GM12878 (cell line): Measurements from ENCODE around the gene POLK. TPM values are rescaled to one million over a fixed set of nuclear protein-coding genes. Genes with fewer than 3 reads are reported as not detected.
A peak's percentile ranks its signal among the peaks of the same experiment; 100 is the strongest.

Experiments
- ATAC-seq: fragments of 200-7000 bp; cut with Tn5 transposase; 3 replicates; pipeline ENCODE4 v1.9.1; 2020; ENCODE audit warnings: mild to moderate bottlenecking, moderate library complexity
- BruUV-seq: library from RNA; stranded (reverse); fragments of 400-500 nt; replicated peaks from 2 replicates; lab custom pipeline; 2021; lab: Mats Ljungman, UMichigan
- CTCF ChIA-PET: fragments of 300-600 bp; sonication (Branson Sonifier 250); formaldehyde crosslinking; extraction: SDS; loops from one replicate; lab custom pipeline; 2021; ENCODE audit warnings: inconsistent platforms; lab: Yijun Ruan, JAX
- POLR2A ChIA-PET: fragments of 350-600 bp; formaldehyde crosslinking; extraction: SDS; loops from one replicate; lab custom pipeline; 2021; ENCODE audit warnings: inconsistent platforms; lab: Charles Lee
- RAD21 ChIA-PET: fragments of 300-600 bp; sonication (Branson Sonifier 250); formaldehyde crosslinking; loops from one replicate; lab custom pipeline; 2023; ENCODE audit warnings: antibody characterized with exemption; ENCODE audit not compliant: unreplicated experiment; lab: Charles Lee
- SMC1A ChIA-PET: fragments of 300-600 bp; sonication (Branson Sonifier 250); formaldehyde crosslinking; loops from one replicate; lab custom pipeline; 2023; ENCODE audit not compliant: unreplicated experiment, uncharacterized antibody; lab: Charles Lee
- DNase-seq: peaks from one replicate; pipeline ENCODE4 v3.0.0-alpha.2; 2011; ENCODE audit warnings: low read depth, low spot score
- FAIRE-seq: peaks from 3 replicates; lab custom pipeline; 2011; peaks lifted over from hg19 to GRCh38; lab: Jason Lieb, UNC
- H2AFZ ChIP-seq: 2 replicates; pipeline ENCODE4 v1.6.0; 2011; ENCODE audit warnings: low read depth, low read length, control low read depth; ENCODE audit not compliant: control insufficient read depth
- H3K27ac ChIP-seq: 2 replicates; pipeline ENCODE4 v1.5.1; 2011; ENCODE audit warnings: control low read depth; ENCODE audit not compliant: control insufficient read depth, insufficient read depth
- H3K27me3 ChIP-seq, 2 experiments: replicated peaks in 1 of 2; 2 replicates each; pipeline versions ENCODE4 v1.6.0 to v1.6.1; 2011; ENCODE audit warnings: low read length in 1 of 2; ENCODE audit not compliant: control insufficient read depth in 2 of 2, insufficient read depth in 2 of 2
- H3K36me3 ChIP-seq, 2 experiments: 2 replicates each; pipeline ENCODE4 v1.5.1; 2011; ENCODE audit warnings: low read length in 1 of 2; ENCODE audit not compliant: control insufficient read depth in 2 of 2, insufficient read depth in 2 of 2
- H3K4me1 ChIP-seq: 2 replicates; pipeline ENCODE4 v1.6.1; 2011; ENCODE audit warnings: mild to moderate bottlenecking, low read length, moderate library complexity, mixed read lengths; ENCODE audit not compliant: control insufficient read depth, insufficient read depth
- H3K4me2 ChIP-seq: 2 replicates; pipeline ENCODE4 v1.6.0; 2011; ENCODE audit warnings: control low read depth; ENCODE audit not compliant: control insufficient read depth, insufficient read depth
- H3K4me3 ChIP-seq: fragments of 200-600 bp; sonication (generic); 2 replicates; pipeline ENCODE4 v1.5.1; 2016
- H3K79me2 ChIP-seq: 2 replicates; pipeline ENCODE4 v1.6.0; 2011; ENCODE audit warnings: low read length; ENCODE audit not compliant: control insufficient read depth, insufficient read depth
- H3K9ac ChIP-seq: 2 replicates; pipeline ENCODE4 v1.8.0; 2011; ENCODE audit warnings: low read length, control low read depth, mixed read lengths; ENCODE audit not compliant: control insufficient read depth, insufficient read depth
- H3K9me3 ChIP-seq: replicated peaks from 3 replicates; pipeline ENCODE4 v1.5.1; 2011; ENCODE audit warnings: mild to moderate bottlenecking, low read length; ENCODE audit not compliant: control insufficient read depth, insufficient read depth
- H4K20me1 ChIP-seq: 2 replicates; pipeline ENCODE4 v1.6.0; 2011; ENCODE audit not compliant: control insufficient read depth, insufficient read depth
- BCL3 ChIP-seq: IDR thresholded peaks from 2 replicates; pipeline ENCODE4 v1.6.1; 2011; ENCODE audit warnings: borderline replicate concordance, low read depth, mild to moderate bottlenecking, moderate library complexity, low read length; ENCODE audit not compliant: insufficient read depth, poor library complexity, severe bottlenecking
- ETV6 ChIP-seq, 2 experiments: fragments of 450-650 bp in 1 of 2; IDR thresholded peaks in 1 of 2; conservative IDR thresholded peaks in 1 of 2; 2 replicates each; pipeline ENCODE4 v1.6.1; 2014; ENCODE audit warnings: antibody characterized with exemption in 1 of 2, borderline replicate concordance in 1 of 2, low read depth in 1 of 2, mild to moderate bottlenecking in 1 of 2, moderate library complexity in 1 of 2
- KAT2A ChIP-seq: conservative IDR thresholded peaks from 2 replicates; pipeline ENCODE4 v1.6.1; 2011; ENCODE audit warnings: low read depth, low read length; ENCODE audit not compliant: control insufficient read depth
- KLF5 ChIP-seq: fragments of 450-650 bp; IDR thresholded peaks from 2 replicates; pipeline ENCODE4 v1.6.1; 2014; ENCODE audit warnings: mild to moderate bottlenecking; ENCODE audit not compliant: partially characterized antibody
- LARP7 ChIP-seq: fragments of 450-650 bp; IDR thresholded peaks from 2 replicates; pipeline ENCODE4 v1.6.1; 2017; ENCODE audit warnings: mild to moderate bottlenecking
- MTA2 ChIP-seq: fragments of 450-650 bp; IDR thresholded peaks from 2 replicates; pipeline ENCODE4 v1.6.1; 2016; ENCODE audit warnings: low read depth, mild to moderate bottlenecking, moderate library complexity
- NR2F1 ChIP-seq: fragments of 450-650 bp; conservative IDR thresholded peaks from 2 replicates; pipeline ENCODE4 v1.6.1; 2017; ENCODE audit warnings: mild to moderate bottlenecking
- RAD21 ChIP-seq: IDR thresholded peaks from 2 replicates; pipeline ENCODE4 v1.6.1; 2011; ENCODE audit warnings: mild to moderate bottlenecking, low read depth, low read length, moderate library complexity; ENCODE audit not compliant: insufficient read depth
- SMAD5 ChIP-seq: IDR thresholded peaks from 2 replicates; pipeline ENCODE4 v1.6.1; 2016; ENCODE audit warnings: antibody characterized with exemption, low read depth
- SPI1 ChIP-seq: IDR thresholded peaks from 2 replicates; pipeline ENCODE4 v1.6.1; 2011; ENCODE audit warnings: low read depth, mild to moderate bottlenecking, low read length, moderate library complexity, borderline replicate concordance; ENCODE audit not compliant: insufficient read depth
- SUZ12 ChIP-seq: fragments of 200-600 bp; sonication (generic); IDR thresholded peaks from one replicate; pipeline ENCODE4 v1.6.1; 2018; ENCODE audit warnings: antibody characterized with exemption, mild to moderate bottlenecking; ENCODE audit not compliant: unreplicated experiment
- ZBTB40 ChIP-seq: fragments of 450-650 bp; IDR thresholded peaks from 2 replicates; pipeline ENCODE4 v1.6.1; 2016; ENCODE audit warnings: mild to moderate bottlenecking, moderate library complexity, borderline replicate concordance
- in situ Hi-C: fragments of 300-500 bp; cut with MboI; formaldehyde crosslinking; loops from 9 replicates; pipeline ENCODE4 v1.14.3; 2018; ENCODE audit warnings: mixed read lengths
- intact Hi-C: fragments of 100-400 bp; cut with micrococcal nuclease; formaldehyde crosslinking; loops from one replicate; pipeline ENCODE4 v1.14.2; 2022; ENCODE audit not compliant: unreplicated experiment
- polyA plus RNA-seq, 11 experiments: library from polyadenylated mRNA; depleted of rRNA in 4 of 11; unstranded in 6 of 11; stranded (reverse) in 5 of 11; fragments of >200 nt; fragmentation: Nextera tagmentation in 4 of 11; fragmentation: Illumina TruSeq in 1 of 11; extraction: Ambion mirVana in 4 of 11; extraction: Trizol in 1 of 11; gene quantifications; 1 replicate in 1 of 11; 2 replicates in 10 of 11; pipeline versions ENCODE4 v1.2.1 to v1.2.3, GENCODE V29; 2011 to 2016; ENCODE audit warnings: inconsistent platforms in 2 of 11, missing spikeins in 2 of 11, low read depth in 1 of 11
- total RNA-seq, 4 experiments: library from RNA; depleted of rRNA in 3 of 4; stranded (reverse); fragments of >200 nt in 3 of 4; fragmentation: Illumina TruSeq in 1 of 4; extraction: Trizol in 1 of 4; gene quantifications; 2 replicates each; pipeline versions ENCODE4 v1.2.1 to v1.2.3, GENCODE V29; 2013 to 2021
- TF ChIP-seq, protein P1 (sequence below): fragments of 450-650 bp; IDR thresholded peaks from 2 replicates; pipeline ENCODE4 v1.6.1; 2017; ENCODE audit warnings: low read depth, mild to moderate bottlenecking, moderate library complexity

The POLK gene
- total and polyA plus RNA-seq, 10 of the 15 experiments (the other 5 are each of a cell fraction or from before 2014, with no cell fraction given): 10.4 to 47.6 (median 29.0) TPM

- Histone ChIP-seq H3K27me3 (no peaks in the 10 kb centered on the region), H2AFZ (no peak overlapping the region), H3K4me2 (no peak overlapping the region), H3K79me2 (no peaks in the 10 kb centered on the region), H3K27ac (no peak overlapping the region), H3K9me3 (no peaks in the 10 kb centered on the region), H4K20me1 (no peaks in the 10 kb centered on the region), H3K4me3 (no peak overlapping the region), H3K9ac (no peak overlapping the region), H3K4me1 (no peaks in the 10 kb centered on the region), H3K36me3 (no peaks in the 10 kb centered on the region)
- FAIRE-seq: peak; percentile 81
- POLR2A ChIA-PET: no interaction called here
- in situ Hi-C loops (no loop called here), intact Hi-C loops (no loop called here)
- no peak for DNase-seq
- RAD21 ChIA-PET: no interaction called here
- no peak for ATAC-seq
- SMC1A ChIA-PET: interaction anchor here (1.0 kb wide), 1 partner anchor 116 kb away, joined by 3 read pairs; no protein-coding TSS in a partner anchor
- no TSS peak for BruUV-seq
- CTCF ChIA-PET: interaction anchor here (1.5 kb wide), 1 partner anchor 20 kb away, joined by 4 read pairs; no protein-coding TSS in a partner anchor
- TF ChIP-seq ETV6 (conservative IDR thresholded peaks at IDR 0.05 in 1 of 2, IDR thresholded peaks at IDR 0.05 in 1 of 2; ENCODE audit: borderline replicate concordance in 1 of 2, low read depth in 1 of 2) (no peak), BCL3 (no peak), KLF5 (no peak), ZBTB40 (no peak), SPI1 (no peak), KAT2A (no peak), NR2F1 (no peak), SMAD5 (no peak), SUZ12 (no peak), LARP7 (no peak), RAD21 (no peak), MTA2 (no peak)
- TF ChIP-seq, protein P1, sequence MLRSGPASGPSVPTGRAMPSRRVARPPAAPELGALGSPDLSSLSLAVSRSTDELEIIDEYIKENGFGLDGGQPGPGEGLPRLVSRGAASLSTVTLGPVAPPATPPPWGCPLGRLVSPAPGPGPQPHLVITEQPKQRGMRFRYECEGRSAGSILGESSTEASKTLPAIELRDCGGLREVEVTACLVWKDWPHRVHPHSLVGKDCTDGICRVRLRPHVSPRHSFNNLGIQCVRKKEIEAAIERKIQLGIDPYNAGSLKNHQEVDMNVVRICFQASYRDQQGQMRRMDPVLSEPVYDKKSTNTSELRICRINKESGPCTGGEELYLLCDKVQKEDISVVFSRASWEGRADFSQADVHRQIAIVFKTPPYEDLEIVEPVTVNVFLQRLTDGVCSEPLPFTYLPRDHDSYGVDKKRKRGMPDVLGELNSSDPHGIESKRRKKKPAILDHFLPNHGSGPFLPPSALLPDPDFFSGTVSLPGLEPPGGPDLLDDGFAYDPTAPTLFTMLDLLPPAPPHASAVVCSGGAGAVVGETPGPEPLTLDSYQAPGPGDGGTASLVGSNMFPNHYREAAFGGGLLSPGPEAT: no peak
Observed at GRCh38 chr5:75640395-75640794, 128.7 kb downstream of the POLK start.
